ENCODE measurements around the gene PRKAR2A. TPM values are rescaled to one million over a fixed set of nuclear protein-coding genes. Genes with fewer than 3 reads are reported as not detected.

PRKAR2A gene
- 35.6 and 50.8 TPM in 2 replicates for total RNA-seq

DNA sequence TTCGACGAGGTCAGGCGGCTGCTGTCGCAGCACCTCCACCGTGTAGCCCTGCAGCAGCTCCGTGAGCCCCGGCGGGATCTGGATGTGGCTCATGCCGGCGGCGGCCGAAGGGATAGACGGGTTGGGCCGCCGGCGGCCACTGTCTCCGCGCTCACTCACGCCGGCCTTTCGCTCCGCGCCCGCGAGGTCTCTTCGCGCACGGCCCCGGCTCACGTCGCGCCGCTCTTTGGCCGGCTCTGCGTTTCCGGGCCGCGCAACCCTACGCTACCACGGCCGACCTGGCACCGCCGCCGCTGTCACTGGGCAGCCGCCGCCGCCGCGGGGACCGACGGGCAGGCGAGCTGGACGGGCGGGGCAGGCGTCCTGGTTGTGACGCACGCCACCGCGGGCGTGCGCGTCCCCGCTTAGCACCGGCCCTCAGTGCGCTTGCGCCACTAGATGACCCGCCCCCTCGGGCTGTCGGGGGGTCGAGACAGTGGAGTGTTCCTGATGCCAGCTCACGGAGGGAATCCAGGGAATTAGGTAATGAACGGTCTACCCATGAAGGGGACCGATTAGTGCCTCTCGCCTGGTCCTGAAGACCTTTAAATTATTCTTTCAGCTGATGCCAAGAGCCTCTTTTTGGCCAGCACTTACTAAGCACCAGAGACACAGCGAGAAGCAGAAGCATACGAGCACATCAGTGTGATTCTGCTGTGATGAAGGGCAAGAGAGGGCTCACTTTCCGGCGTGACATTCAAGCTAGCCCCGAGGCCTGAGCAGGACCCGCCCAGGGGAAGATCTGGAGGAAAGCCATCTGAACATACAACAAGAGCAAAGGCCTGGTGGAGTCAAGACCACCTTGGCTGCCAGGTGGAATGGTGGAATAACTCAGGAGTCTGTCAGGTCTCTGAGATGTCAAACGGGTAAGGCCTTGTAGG, at the start of gene PRKAR2A:
TSS of gene PRKAR2A (minus strand) at position 371 of the 920 bp plus-strand sequence. CDS start at position 93, 278 bp downstream.
- peak; percentile 93 for DNase-seq

GRCh38 chr3:48896936-48897335, 49.3 kb upstream of the PRKAR2A start:
- DNase-seq = no peak

DNA sequence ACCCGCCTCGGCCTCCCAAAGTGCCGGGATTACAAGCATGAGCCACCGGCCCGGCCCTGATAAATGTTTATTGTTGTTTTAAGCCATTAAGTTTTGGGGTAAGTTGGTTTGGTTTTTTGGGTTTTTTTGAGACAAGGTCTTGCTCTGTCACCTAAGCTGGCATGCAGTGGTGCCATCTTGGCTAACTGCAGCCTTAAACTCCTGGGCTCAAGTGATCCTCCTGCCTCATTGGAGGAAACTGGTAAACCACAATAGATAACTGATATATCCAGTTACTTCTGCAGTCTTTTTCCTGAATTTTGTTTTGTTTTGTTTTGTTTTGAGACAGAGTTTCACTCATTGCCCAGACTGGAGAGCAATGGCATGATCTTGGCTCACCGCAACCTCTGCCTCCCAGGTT, 46.8 kb upstream of the PRKAR2A start:
- DNase-seq = no peak

DNA sequence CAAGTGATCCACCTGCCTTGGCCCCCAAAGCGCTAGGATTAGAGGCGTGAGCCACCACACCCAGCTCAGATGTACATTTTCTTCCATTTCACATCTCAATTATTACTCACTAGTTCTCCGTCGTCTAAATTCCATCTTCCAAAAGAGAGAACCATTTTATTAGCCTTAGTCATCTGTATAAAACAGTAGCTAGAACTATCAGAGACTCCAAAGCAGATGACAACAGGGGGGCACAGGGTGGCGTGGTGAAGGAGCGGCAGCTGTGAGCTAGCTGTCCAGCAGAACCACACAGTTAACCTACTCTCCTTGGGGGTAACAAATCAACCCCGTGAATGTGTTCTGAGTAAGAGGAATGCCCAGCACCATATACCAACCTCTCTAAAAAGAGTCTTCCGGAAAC, 43.9 kb upstream of the PRKAR2A start:
- no peak for DNase-seq

GRCh38 chr3:48885753-48886152, 38.1 kb upstream of the PRKAR2A start:
- no peak for DNase-seq

GRCh38 chr3:48881652-48882114, 34.0 kb upstream of the PRKAR2A start:
- DNase-seq = no peak

DNA sequence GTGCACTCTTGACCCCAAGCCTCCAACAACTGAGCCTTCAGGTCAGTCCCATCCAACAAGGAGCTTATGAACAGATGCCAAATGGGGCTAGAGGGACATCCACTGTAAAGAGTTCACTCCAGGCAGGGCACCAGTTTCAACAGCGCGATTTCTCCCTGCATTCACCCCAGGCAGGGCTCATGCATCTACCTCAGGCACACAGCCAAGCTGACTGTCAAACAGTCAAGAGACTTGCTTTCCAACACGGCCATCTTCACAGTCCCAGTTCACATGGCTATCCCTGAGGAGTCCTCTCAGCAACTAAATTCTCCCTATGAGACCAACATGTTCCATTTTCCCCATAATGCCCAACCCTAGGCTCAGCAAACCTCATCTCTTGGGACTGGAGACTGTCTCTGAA, 33.3 kb upstream of the PRKAR2A start:
- no peak for DNase-seq

DNA sequence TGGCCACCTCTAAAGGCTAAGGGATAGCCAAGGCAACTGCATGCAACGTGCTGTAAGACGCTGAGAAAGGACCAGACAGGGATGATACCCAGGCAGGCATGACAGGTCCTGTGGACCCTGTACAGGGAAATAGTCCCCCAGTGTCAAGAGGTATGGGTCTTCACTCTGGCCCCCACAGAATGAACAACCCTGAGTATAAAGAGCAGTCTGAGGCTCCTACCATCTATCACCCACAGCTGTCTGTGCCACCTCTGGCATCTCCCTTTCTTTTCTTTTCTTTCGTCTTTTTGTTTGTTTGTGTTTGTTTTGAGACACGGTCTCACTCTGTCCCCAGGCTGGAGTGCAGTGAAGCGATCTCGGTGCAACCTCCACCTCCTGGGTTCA, 32.3 kb upstream of the PRKAR2A start:
- no peak for DNase-seq

GRCh38 chr3:48879307-48879993, 31.8 kb upstream of the PRKAR2A start:
- no peak for DNase-seq

DNA sequence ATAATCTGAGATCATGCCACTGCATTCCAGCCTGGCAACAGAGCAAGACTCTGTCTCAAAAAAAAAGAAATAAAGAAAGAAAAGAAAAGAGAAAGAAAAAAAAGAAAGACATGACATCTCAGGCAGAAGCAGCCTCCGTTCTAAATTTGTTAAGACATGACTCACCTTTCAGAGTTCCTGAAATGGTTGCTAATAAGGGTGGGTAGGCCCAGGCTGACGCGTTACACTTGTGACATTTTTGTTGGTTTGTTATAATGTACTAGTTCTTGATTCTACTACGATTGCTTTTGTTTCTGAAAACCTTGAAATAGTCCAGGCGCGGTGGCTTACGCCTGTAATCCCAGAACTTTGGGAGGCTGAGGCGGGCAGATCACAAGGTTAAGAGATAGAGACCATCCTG, 30.0 kb upstream of the PRKAR2A start:
- no peak for DNase-seq

- DNase-seq = peak; percentile 13
Measured at GRCh38 chr3:48863122-48863521, 15.4 kb upstream of the PRKAR2A start.

DNA sequence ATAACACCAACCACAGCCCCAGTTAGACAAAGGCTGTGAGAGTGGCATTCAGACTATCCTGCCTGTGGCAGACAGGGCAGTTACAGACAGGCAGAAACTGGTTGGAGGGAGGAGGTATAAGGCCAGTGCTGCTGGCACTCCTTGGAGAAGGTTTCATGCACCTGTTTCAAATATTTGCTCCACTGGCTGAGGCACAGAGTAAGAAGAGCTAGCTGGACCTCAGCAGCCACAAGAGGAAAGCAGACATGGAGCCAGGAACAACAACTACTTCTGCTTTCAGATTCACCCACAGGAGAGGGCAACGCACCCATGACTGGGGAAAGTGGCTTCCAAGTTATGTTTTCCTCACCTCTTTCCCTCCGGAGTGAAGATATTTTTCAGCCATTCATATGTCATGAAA, 11.5 kb upstream of the PRKAR2A start:
- no peak for DNase-seq

GRCh38 chr3:48858709-48859108, 11.0 kb upstream of the PRKAR2A start:
- no peak for DNase-seq

- DNase-seq = no peak
Measured at GRCh38 chr3:48857641-48858040, 10.0 kb upstream of the PRKAR2A start.

- DNase-seq = no peak
Measured at GRCh38 chr3:48856469-48856868, 8.8 kb upstream of the PRKAR2A start.

GRCh38 chr3:48855681-48856447, 8.2 kb upstream of the PRKAR2A start:
- no peak for DNase-seq

DNA sequence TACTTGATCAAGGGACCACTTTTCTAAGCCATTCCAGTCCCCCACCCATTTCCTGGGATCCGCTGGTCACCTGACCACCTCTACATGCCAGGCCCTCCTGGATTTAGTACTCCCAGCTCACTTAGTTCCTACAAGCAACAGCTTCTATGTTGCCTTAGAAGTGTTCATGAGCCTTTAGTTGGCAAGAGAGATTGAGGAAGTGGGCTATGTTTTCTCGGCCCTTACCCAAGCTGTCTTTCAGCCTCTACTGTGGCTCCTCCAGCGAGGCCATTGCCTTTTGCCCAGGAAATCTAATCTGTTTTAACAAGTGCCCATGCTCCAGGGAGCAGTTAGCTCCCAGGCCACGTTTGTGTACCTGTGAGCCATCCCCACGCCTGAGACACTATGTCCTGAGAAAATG, 4.5 kb upstream of the PRKAR2A start:
- no peak for DNase-seq

GRCh38 chr3:48851407-48851806, 3.7 kb upstream of the PRKAR2A start:
- DNase-seq = no peak

GRCh38 chr3:48848816-48849515, 1.3 kb upstream of the PRKAR2A start:
- DNase-seq = no peak

GRCh38 chr3:48847053-48847503, 596 bp downstream of the PRKAR2A start:
- peak; percentile 84 for DNase-seq

DNA sequence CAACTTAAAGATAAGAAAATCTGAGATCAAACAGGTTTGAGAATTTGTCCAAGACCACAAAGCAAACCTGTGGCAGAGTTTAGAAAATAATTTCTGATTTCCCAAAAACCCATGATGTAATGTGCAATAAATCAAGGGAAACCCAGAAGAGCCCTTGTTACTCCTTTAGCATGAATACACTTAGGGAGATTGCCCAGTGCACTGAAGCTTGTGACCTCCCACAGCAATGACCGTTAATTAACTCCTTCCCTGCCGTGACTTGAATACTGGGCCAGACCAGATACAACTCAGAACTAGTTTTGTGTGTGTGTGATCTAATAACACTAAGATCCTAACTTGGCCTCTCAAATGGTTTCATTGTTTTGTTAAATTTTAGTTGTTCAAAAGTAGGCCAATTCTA, 2.5 kb downstream of the PRKAR2A start:
- DNase-seq = no peak

DNA sequence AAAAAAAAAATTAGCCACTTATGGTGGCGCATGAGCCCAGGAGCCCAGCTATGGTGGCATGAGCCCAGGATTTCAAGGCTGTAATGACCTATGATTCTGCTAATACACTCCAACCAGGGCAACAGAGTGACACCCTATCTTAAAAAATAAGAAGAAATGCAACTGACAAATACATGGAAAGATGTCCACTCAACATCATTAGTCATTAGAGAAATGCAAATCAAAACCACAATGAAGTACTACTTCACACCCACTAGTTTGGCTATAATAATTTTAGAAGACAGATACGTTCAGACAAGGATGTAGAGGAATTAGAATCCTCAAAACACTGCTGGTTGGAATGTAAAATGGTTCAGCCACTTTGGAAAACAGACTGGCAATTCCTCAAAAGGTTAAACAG, 10.5 kb downstream of the PRKAR2A start:
- DNase-seq = no peak

All from dermis blood vessel endothelial cell (primary cell).